GM12875 (cell line): ENCODE results near the gene SEPTIN10.
"Not testable (repeated sequence)": the region's sequence is repeated elsewhere in the genome, so short reads cannot be mapped to it uniquely, and the experiment has no call there.

Experiments
- H3K4me3 ChIP-seq: one replicate; pipeline ENCODE4 v1.5.1; 2011; ENCODE audit warnings: low read depth, low read length, control low read depth
- TF ChIP-seq, protein P1 (sequence below): IDR thresholded peaks from 2 replicates; pipeline ENCODE4 v1.5.1; 2011; ENCODE audit warnings: low read depth, mild to moderate bottlenecking, control low read depth, inconsistent platforms, low read length, moderate library complexity, borderline replicate concordance; ENCODE audit not compliant: insufficient read depth

SEPTIN10 gene

DNA sequence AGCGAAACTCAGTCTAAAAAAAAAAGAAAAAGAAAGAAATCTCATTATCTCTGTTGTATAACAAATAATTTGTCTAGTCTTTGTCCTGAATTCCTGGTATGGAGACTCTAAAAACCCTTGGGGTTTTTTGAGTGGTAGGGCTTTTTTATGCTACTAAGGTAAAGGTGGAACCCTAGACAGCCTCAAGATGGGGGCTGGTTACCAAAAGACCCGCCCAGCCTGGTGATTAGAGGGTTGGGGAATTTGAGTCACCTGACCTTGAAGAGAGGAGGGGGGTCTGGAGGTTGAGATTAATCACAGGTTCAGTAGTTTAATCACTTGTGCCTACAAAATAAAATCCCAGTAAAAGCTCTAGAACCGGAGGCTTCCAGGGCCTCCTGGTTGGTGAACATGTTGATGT lies 18.0 kb upstream of the SEPTIN10 start:
- TF ChIP-seq, protein P1, sequence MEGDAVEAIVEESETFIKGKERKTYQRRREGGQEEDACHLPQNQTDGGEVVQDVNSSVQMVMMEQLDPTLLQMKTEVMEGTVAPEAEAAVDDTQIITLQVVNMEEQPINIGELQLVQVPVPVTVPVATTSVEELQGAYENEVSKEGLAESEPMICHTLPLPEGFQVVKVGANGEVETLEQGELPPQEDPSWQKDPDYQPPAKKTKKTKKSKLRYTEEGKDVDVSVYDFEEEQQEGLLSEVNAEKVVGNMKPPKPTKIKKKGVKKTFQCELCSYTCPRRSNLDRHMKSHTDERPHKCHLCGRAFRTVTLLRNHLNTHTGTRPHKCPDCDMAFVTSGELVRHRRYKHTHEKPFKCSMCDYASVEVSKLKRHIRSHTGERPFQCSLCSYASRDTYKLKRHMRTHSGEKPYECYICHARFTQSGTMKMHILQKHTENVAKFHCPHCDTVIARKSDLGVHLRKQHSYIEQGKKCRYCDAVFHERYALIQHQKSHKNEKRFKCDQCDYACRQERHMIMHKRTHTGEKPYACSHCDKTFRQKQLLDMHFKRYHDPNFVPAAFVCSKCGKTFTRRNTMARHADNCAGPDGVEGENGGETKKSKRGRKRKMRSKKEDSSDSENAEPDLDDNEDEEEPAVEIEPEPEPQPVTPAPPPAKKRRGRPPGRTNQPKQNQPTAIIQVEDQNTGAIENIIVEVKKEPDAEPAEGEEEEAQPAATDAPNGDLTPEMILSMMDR = no peak
- H3K4me3 ChIP-seq = no peak overlapping the region

DNA sequence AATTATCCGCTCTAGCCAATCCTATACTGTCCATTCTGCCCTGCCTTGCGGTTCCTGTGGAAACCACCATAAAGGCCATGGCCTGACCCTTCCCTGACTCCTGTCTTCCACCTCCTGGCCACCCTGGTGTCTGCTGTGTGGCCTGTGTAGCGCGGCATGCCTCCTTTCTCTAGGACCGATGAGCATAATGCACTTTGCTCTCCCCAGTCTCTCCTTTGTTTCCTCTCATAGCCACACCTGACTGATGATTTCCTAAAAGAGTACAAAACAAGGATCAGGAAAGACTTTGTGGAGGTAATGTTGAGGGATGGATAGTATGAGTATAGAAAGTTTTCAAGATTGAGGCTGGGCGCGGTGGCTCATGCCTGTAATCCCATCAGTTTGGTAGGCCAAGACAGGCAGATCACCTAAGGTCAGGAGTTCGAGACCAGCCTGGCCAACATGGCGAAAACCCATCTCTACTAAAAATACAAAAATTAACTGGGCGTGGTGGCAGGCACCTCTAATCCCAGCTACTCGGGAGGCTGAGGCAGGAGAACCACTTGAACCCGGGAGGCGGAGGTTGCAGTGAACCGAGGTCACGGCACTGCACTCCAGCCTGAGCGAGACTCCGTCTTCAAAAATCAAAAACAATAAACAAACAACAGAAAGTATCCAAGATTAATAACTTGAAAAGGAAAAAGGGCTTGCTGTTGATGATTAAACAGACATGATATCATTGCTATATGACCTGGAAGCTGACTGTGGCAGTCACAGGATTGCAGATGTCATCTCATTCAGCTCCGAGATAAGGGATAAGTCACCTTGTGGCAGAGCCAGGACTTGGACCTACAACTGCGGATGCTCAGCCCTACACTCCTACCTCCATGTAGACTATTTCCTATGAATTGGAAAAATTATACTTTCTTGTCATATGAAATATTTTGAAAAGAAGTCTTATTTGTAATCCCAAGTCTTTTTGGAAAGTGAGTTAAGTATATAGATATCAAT lies 17.0 kb upstream of the SEPTIN10 start:
- H3K4me3 ChIP-seq = no peak overlapping the region
- TF ChIP-seq, protein P1 = no peak

DNA sequence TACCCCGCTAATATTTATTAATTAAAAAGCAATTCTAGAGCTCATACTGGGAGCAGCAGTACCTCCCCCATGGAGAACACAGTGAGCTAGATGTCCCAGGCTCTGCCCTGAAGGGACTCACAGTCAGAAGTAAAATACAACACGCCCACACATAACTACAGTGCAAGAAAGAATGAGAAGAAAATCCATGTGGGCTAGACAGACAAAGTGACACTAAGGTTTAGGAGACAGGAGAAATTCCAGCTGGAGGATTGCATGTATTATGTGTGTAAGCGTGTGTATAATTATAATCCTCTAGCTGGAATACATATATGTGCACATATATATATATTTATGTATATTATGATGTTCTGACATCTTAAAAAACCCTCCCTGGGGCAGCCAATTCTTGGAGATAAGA lies 16.1 kb upstream of the SEPTIN10 start:
- TF ChIP-seq, protein P1 = no peak
- H3K4me3 ChIP-seq = no peak overlapping the region

DNA sequence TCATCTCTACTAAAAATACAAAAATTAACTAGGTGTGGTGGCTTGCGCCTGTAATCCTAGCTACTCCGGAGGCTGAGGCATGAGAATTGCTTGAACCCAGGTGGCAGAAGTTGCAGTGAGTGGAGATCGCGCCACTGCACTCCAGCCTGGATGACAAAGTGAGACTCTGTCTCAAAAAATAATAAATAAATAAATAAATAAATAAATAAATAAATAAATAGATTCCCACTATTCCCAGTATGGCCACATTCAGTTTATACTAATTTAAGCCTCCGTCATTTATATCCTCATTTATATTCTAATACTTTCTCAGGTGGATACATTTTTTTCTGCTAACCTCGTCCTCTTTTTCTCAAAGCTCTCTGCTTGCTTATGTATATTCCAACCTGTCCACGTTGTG lies 14.6 kb upstream of the SEPTIN10 start:
- not testable (repeated sequence) for H3K4me3 ChIP-seq

DNA sequence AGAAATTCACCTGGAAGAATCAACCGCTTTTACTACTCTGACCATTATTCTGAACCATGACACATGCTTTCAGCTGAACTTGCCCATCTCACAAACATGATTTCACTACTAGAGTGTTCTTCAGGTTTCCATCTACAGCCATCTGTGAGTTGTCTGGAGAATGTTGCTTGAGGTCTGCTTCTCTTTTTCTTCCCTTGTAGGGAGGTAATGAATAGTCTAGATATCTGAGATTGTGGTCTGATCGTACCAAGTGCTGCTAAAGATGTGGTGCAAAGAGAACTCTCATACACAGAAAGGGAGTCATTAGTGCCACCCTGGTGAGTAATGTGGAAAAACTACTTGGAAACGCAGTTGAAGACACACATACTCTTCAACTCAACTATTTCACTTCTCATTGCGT lies 10.6 kb upstream of the SEPTIN10 start:
- H3K4me3 ChIP-seq = no peak overlapping the region
- TF ChIP-seq, protein P1 = no peak

DNA sequence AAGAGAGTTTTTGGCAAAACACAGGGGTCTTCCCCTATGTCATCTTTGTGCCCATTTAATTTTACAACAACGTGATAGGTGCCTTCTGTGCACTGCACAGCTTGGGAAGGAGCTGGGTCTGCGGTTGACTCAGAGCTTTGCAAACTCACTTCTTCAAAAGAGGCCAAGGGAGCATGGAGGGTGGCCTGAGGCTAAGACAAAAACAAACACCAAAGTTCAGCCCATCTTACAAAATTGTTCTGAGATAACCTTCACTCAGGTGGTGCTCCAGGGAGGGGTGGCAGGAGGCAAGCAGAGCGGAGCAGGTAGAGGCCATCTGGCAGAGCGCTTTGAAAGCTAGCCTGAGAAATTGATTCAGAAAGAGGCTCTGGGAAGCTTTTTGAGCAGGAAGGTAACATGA lies 10.2 kb upstream of the SEPTIN10 start:
- no peak overlapping the region for H3K4me3 ChIP-seq
- TF ChIP-seq, protein P1 = no peak

DNA sequence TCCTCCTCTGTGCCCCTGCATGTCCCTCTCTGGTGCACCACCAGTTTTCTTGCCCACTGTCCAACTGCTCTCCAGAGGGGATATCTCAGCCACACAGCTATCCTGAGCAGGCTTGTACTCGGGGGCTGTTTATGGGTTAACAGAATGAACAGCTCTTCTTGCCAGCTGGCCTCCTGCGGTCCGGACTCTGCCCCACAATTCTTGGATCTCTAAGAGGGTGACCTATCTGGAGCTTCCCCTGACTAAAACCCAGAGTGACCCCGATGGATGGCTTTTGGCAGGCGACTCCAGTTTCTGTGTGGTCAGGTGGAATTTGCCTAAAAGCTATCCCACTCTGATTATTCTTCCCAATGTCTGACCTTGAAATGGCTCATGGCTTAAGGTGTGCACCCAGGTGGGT lies 9.5 kb upstream of the SEPTIN10 start:
- TF ChIP-seq, protein P1 = no peak

More for the DNA sequence above, 9.5 kb upstream of the SEPTIN10 start:
- H3K4me3 ChIP-seq = no peak overlapping the region
